Adipose tissue (tissue), 3 donors: Measurements from ENCODE around the gene AAGAB. TPM values are rescaled to one million over a fixed set of nuclear protein-coding genes. Genes with fewer than 3 reads are reported as not detected.
"Not testable (repeated sequence)": the region's sequence is repeated elsewhere in the genome, so short reads cannot be mapped to it uniquely, and the experiment has no call there.

ENCODE experiments used
- H3K27ac ChIP-seq: one replicate; pipeline ENCODE4 v1.5.1; 2013; ENCODE audit warnings: low read depth, low read length
- WGBS, 3 donors: extraction: QIAGEN DNeasy Blood & Tissue Kit; methylation state at CpG; one replicate each; pipeline ENCODE4 v1.1.7; 2013; 5-methylcytosine and 5-hydroxymethylcytosine counted together
- polyA plus RNA-seq, 3 donors: library from polyadenylated mRNA; stranded (reverse); fragments of 200-250 nt; gene quantifications; one replicate each; pipeline ENCODE4 v1.2.3, GENCODE V29; 2013
- donor health status: healthy with polysubstance abuse.
- donor health status: Bipolar disorder and iron deficiency.
- donor health status: healthy.

AAGAB gene
- polyA plus RNA-seq, 3 donors: 9.5 to 20.8 (median 13.6) TPM

- no peak overlapping the region for H3K27ac ChIP-seq
Measured at GRCh38 chr15:67165254-67166253, 88.9 kb downstream of the AAGAB start.

DNA sequence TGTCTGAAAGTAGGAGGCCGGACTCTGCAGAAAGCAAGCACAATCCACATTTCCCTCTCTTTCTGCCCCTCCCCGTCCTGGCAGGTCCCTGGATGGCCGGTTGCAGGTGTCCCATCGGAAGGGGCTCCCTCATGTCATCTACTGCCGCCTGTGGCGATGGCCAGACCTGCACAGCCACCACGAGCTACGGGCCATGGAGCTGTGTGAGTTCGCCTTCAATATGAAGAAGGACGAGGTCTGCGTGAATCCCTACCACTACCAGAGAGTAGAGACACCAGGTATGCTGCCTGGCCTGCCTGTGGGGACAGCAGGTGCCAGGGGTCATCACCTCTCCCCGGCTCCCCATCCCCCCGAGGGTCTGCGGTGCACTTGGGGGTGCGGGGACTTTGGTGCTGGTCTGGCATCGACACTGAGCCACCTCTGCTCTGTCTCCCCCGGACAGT, 89.6 kb downstream of the AAGAB start:
- WGBS, 3 donors: 81 to 84% (median 82%) methylated on average over 17 of the region's 17 CpGs
- H3K27ac ChIP-seq: no peak overlapping the region

More at GRCh38 chr15:67165254-67166253, 88.9 kb downstream of the AAGAB start:
- 77 to 88% (median 77%) methylated on average over 34 of the region's 34 CpGs for WGBS, 3 donors

- WGBS, 3 donors: 70 to 76% (median 71%) methylated on average over 5 of the region's 5 CpGs
- no peak overlapping the region for H3K27ac ChIP-seq
Measured at GRCh38 chr15:67164401-67164791, 90.1 kb downstream of the AAGAB start.

DNA sequence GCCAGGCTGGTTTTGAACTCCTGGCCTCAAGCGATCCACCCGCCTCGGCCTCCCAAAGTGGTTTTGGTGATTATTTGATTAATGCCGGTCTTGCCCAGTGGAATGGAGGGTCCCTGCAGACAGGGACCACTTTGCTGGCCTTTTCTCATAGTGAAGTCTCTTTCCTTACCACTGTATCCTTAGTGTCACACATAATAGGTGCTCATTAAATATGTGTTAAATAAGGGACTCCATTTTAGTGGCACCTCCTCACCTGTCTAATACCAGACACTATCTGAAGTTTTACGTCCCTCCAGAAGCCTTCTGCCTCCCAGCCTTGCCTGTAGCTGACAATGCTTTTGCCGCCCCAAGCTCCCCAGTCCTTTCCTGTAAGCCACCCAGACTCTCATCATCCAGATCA, 91.3 kb downstream of the AAGAB start:
- WGBS, 3 donors: 94 to 98% (median 98%) methylated on average over 6 of the region's 6 CpGs
- H3K27ac ChIP-seq: no peak overlapping the region

DNA sequence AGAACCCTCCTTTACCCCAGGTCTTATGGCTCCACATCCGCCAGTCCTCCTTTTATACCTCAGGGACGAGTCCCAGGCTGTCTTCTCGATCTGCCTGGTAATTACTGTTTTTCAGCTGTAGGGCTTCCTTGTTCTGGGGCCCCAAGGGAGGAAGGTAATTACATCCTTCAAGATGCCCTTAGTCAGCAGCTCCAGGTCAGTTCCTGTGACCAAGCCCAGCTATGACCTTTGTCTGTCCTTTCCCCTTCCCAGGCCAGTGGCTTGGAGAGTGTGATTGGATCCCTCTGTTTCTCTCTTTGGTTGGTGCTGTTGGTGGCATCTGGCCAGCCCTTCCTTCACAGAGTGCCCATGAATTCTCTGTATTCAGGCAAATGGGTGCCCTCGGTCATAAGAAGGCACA, 92.6 kb downstream of the AAGAB start:
- no peak overlapping the region for H3K27ac ChIP-seq
- 80 to 86% (median 83%) methylated on average over 4 of the region's 4 CpGs for WGBS, 3 donors

- WGBS, 3 donors: 82 to 92% (median 83%) methylated on average over 5 of the region's 5 CpGs
- no peak overlapping the region for H3K27ac ChIP-seq
Measured at GRCh38 chr15:67161412-67161811, 93.0 kb downstream of the AAGAB start.

DNA sequence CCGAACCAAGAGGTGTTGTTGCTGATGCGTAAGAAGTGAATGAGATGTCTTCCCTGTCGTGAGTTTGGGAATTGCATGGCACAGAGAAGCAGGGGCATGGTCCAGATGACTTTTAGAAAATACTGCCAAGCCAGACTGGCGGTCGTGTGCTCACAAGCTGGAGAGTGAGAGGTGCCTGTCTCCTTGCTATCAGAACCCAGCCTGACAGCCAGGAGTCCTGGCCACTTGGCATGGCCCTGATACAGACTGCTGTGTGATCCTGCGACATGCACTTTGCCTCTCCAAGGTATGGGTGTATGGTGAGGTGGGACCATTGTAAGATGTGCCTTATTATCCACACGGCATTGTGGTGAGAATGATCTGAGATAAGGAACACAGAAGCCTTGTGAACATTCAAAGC, 96.1 kb downstream of the AAGAB start:
- no peak overlapping the region for H3K27ac ChIP-seq
- 78 to 86% (median 85%) methylated on average over 7 of the region's 7 CpGs for WGBS, 3 donors

DNA sequence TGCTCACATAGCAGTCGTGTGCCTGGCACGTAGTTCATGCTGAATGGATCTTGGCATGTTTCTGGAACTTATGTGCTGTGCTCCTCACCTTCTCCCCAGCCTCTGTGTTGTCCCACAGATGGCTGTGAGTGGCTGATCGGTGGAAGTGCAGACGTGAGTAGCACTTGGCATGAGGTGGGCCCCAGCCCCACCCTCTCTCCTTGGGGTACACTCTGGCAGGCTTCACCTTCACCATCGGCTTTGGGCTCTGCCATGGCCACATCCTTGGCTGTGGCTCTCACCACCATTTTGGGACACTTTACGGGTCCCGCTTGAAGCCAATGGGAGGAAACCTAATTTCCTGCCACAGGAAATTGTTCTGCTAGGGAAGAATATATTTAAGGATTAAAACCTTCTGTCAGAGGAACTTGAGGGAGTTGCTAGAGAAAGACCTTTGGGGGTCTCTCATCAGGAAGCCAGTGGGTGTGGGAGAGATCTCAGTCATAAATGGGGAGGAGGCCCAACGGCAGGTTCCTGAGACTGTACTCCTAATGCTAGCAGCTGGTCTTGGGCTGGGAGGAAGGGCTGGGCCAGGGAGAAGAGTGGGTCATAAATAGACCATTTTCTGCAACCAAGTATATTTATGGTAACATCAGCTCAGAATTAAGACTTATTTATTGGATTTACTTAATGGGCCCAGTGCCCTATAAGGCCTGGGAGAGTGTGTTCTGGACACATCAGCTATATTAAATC, 96.8 kb downstream of the AAGAB start:
- 54 to 88% (median 59%) methylated on average over 8 of the region's 8 CpGs for WGBS, 3 donors
- H3K27ac ChIP-seq: no peak overlapping the region

DNA sequence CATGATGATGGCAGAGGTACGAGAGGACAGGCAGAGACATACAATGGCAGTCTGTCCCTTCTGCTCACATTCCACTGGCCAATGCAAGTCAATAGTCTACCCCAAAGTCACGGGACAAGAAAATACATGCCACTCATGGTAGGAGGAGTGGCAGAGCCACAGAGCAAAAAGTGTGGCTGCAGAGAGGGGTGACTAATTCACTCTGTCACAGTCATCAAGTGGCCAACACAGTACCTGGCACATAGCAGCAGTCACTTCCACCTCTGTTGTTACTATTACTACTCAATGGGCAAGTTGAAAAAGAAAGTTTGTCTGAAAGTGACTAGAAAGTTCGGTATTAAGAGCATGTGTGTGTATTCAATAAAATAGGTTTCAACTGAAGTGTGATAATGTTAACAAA, 97.6 kb downstream of the AAGAB start:
- no peak overlapping the region for H3K27ac ChIP-seq
- WGBS, 3 donors: 98 to 99% (median 98%) methylated on average over 3 of the region's 3 CpGs

GRCh38 chr15:67156426-67156825, 98.0 kb downstream of the AAGAB start:
- 91 to 100% (median 100%) methylated on average over 2 of the region's 2 CpGs for WGBS, 3 donors
- no peak overlapping the region for H3K27ac ChIP-seq

DNA sequence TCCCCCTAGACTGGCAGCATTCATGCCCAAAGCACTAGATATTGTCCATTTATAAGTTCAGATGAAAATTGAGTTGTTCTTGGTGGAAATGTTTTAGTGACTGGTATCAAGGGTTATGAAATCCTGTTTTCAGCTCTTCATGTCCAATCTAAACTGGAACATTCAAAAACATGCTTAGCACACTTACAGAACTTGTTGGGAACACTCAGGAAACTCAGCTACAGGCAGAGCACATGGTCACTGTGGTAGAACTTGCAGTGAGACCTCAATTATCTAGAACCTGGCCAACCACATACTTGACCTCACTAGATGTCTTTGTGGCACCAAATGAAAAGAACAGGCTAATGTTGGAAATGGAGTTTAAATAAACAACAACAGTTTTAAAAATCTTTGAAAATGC, 100.2 kb downstream of the AAGAB start:
- H3K27ac ChIP-seq: no peak overlapping the region

GRCh38 chr15:67153044-67153443, 101.4 kb downstream of the AAGAB start:
- H3K27ac ChIP-seq: not testable (repeated sequence)
- WGBS, 3 donors: 56 to 94% (median 92%) methylated on average over 6 of the region's 6 CpGs

DNA sequence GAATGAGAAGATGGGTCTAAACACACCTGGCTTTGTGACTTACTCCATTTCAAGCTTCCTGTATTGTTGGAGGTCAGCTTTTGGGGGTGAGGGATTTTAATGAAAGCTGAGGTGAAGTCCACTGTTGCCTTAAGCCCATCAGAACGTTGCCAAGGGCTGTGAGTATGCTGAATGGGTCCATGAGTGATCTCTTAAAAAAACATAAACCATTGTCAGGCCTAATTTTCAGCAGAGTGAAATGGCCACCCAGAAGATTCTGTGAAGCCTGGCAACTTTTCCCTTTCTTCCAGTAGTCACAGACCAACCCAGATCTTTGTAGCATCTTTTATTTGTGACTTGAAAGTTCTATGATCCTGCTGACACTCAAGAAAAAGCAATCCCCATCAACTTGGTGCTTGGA, 102.0 kb downstream of the AAGAB start:
- no peak overlapping the region for H3K27ac ChIP-seq
- WGBS, 3 donors: 32 to 86% (median 77%) methylated on average over 1 of the region's 1 CpG

Other genes starting within 250 kb of the AAGAB start
- gene SMAD3, start 189.1 kb downstream of the AAGAB start, polyA plus RNA-seq: 10 to 100 TPM in 2 of 3 donors, 1 to 10 TPM in 1; 8.5 to 45.3 (median 27.7) TPM
- under 1 TPM; 0.35 to 0.90 (median 0.45) TPM for gene IQCH, start 125 bp upstream of the AAGAB start, polyA plus RNA-seq